AG09309 (cell line): ENCODE results near the gene SVOPL.

Experiments
- DNase-seq: peaks from one replicate; pipeline ENCODE4 v3.0.0-alpha.2; 2010; ENCODE audit warnings: low read depth
- H3K4me3 ChIP-seq: 2 replicates; pipeline ENCODE4 v1.5.1; 2011; ENCODE audit warnings: mild to moderate bottlenecking, low read depth, low read length, moderate library complexity; ENCODE audit not compliant: control insufficient read depth
- CTCF ChIP-seq: IDR thresholded peaks from 2 replicates; pipeline ENCODE4 v1.5.1; 2011; ENCODE audit warnings: mild to moderate bottlenecking, low read depth, low read length, inconsistent platforms; ENCODE audit not compliant: insufficient read depth, control insufficient read depth; ENCODE audit errors: missing control alignments

Gene SVOPL

GRCh38 chr7:138663725-138664710, 37.1 kb downstream of the SVOPL start:
- DNase-seq: no peak
- H3K4me3 ChIP-seq: peak overlapping the region; percentile 30
- TF ChIP-seq CTCF: no peak

- no peak for TF ChIP-seq CTCF
- H3K4me3 ChIP-seq: no peak overlapping the region
- DNase-seq: no peak
Observed at GRCh38 chr7:138662991-138663320, 38.2 kb downstream of the SVOPL start.

GRCh38 chr7:138662076-138662990, 38.8 kb downstream of the SVOPL start:
- no peak for TF ChIP-seq CTCF
- no peak for DNase-seq
- H3K4me3 ChIP-seq: no peak overlapping the region

GRCh38 chr7:138661069-138661635, 40.0 kb downstream of the SVOPL start:
- TF ChIP-seq CTCF: no peak
- H3K4me3 ChIP-seq: no peak overlapping the region
- no peak for DNase-seq

- no peak for DNase-seq
- TF ChIP-seq CTCF: no peak
- H3K4me3 ChIP-seq: no peak overlapping the region
Observed at GRCh38 chr7:138658889-138659288, 42.3 kb downstream of the SVOPL start.

- DNase-seq: no peak
- H3K4me3 ChIP-seq: no peak overlapping the region
- TF ChIP-seq CTCF: no peak
Observed at GRCh38 chr7:138657854-138658386, 43.2 kb downstream of the SVOPL start.
